K562 (cell line): ENCODE results near the gene NUB1.

Source experiments
- EZH2 ChIP-seq: IDR thresholded peaks from 2 replicates; pipeline ENCODE4 v1.6.1; 2012; ENCODE audit warnings: low read depth, mild to moderate bottlenecking, inconsistent platforms, low read length, borderline replicate concordance
- JUND ChIP-seq, 2 experiments: IDR thresholded peaks; 2 replicates in 1 of 2; 3 replicates in 1 of 2; pipeline ENCODE4 v1.6.1; 2011; ENCODE audit warnings: borderline replicate concordance in 2 of 2, low read depth in 2 of 2, low read length in 2 of 2, improper control_type of control experiment in 1 of 2, missing biosample characterization in 1 of 2, missing genetic modification characterization in 1 of 2, missing genetic modification reagents in 1 of 2
- KHSRP ChIP-seq: fragments of 450-650 bp; IDR thresholded peaks from 2 replicates; pipeline ENCODE4 v1.6.1; 2017
- LEF1 ChIP-seq: fragments of 450-650 bp; IDR thresholded peaks from 2 replicates; pipeline ENCODE4 v1.6.1; 2016; ENCODE audit warnings: mild to moderate bottlenecking
- MEF2D ChIP-seq: conservative IDR thresholded peaks from 2 replicates; pipeline ENCODE4 v1.6.1; 2016; ENCODE audit warnings: low read depth, missing genetic modification characterization, missing compliant biosample characterization
- MYC ChIP-seq, 2 experiments: fragments of 250-450 bp in 1 of 2; sonication (Bioruptor Pico) in 1 of 2; IDR thresholded peaks; 2 replicates each; pipeline versions ENCODE4 v1.5.1 to v1.6.1; 2012 to 2021; ENCODE audit warnings: low read depth in 2 of 2, borderline replicate concordance in 1 of 2, improper control_type of control experiment in 1 of 2, low read length in 1 of 2, mild to moderate bottlenecking in 1 of 2, moderate library complexity in 1 of 2
- NFE2 ChIP-seq: IDR thresholded peaks from 2 replicates; pipeline ENCODE4 v1.6.1; 2014; ENCODE audit warnings: antibody characterized with exemption, low read depth
- NFIC ChIP-seq: fragments of 450-650 bp; IDR thresholded peaks from 2 replicates; pipeline ENCODE4 v1.6.1; 2017; ENCODE audit warnings: mild to moderate bottlenecking, inconsistent platforms
- ZFP30 ChIP-seq: fragments of 250-450 bp; sonication (Bioruptor Pico); IDR thresholded peaks from 2 replicates; pipeline ENCODE4 v1.8.0; 2022; ENCODE audit warnings: moderate library complexity, mild to moderate bottlenecking, inconsistent platforms, borderline replicate concordance
- ZNF3 ChIP-seq: fragments of 250-450 bp; sonication (Bioruptor Pico); IDR thresholded peaks from 2 replicates; pipeline ENCODE4 v1.5.0; 2021; ENCODE audit warnings: mild to moderate bottlenecking, moderate library complexity
- TF ChIP-seq, protein P1 (sequence below): fragments of 200-800 bp; sonication (Bioruptor generic); IDR thresholded peaks from 2 replicates; pipeline ENCODE4 v1.6.1; 2017; ENCODE audit warnings: missing genetic modification characterization, missing compliant biosample characterization
- TF ChIP-seq, protein P2 (sequence below), 3 experiments: IDR thresholded peaks in 2 of 3; conservative IDR thresholded peaks in 1 of 3; 2 replicates each; pipeline ENCODE4 v1.5.1; 2011 to 2012; ENCODE audit warnings: low read length in 3 of 3, mild to moderate bottlenecking in 3 of 3, control low read depth in 2 of 3, improper control_type of control experiment in 1 of 3, inconsistent platforms in 1 of 3, low read depth in 1 of 3, mixed read lengths in 1 of 3, moderate library complexity in 1 of 3; ENCODE audit not compliant: insufficient read depth in 2 of 3
- TF ChIP-seq, protein P3 (sequence below): fragments of 200-800 bp; sonication (Bioruptor generic); IDR thresholded peaks from 2 replicates; pipeline ENCODE4 v1.6.1; 2016; ENCODE audit warnings: missing genetic modification characterization, missing compliant biosample characterization
- TF ChIP-seq, protein P4 (sequence below): sonication (generic); formaldehyde crosslinking; IDR thresholded peaks from 2 replicates; pipeline ENCODE4 v1.8.1; 2022; ENCODE audit warnings: missing genetic modification reagents

DNA sequence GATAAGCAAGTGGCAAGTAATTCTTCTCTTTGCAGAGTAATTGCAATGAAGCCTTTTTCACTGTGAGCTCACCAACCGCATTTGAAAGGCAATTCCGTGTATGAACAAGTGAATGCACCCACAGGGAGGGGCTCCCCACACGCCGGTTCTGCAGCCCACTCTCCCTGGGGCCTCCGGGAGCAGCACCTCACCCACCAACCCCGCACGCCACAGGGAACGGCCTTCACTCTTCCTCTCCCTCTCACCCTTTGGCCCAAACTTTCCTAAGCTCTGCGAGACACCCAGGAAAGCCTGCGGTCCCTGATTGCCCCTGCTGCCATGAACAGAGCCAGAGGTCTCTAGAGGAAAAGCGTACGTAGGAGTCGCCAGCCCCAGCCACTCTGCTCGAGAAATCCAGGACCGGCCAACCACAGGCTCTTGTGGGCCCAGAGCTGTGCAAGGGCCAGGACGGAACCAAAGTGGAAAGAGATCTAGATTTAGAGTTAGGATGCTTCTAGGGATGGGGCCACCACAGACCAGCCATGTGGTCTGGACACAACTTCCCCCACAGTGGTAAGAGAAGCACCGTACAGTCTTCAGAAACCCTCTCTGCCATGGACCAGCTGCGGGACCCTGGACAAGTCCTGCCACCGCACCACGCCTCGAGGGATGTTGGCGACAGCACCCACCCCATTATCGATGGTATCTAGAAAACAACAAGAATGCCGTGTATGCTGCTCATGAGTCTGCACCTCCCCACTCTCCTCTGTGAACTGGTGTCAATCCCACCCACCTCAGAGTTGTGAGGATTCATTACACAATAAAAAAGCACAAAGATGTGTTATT is 64.7 kb downstream of the NUB1 start:
- TF ChIP-seq JUND (IDR thresholded peaks at IDR 0.05; ENCODE audit: borderline replicate concordance, low read depth, low read length), result no peak
- no peak for TF ChIP-seq JUND (tag; IDR thresholded peaks at IDR 0.05; ENCODE audit: borderline replicate concordance, low read depth, low read length)
- no peak for TF ChIP-seq MEF2D (tag)
- TF ChIP-seq, protein P1, sequence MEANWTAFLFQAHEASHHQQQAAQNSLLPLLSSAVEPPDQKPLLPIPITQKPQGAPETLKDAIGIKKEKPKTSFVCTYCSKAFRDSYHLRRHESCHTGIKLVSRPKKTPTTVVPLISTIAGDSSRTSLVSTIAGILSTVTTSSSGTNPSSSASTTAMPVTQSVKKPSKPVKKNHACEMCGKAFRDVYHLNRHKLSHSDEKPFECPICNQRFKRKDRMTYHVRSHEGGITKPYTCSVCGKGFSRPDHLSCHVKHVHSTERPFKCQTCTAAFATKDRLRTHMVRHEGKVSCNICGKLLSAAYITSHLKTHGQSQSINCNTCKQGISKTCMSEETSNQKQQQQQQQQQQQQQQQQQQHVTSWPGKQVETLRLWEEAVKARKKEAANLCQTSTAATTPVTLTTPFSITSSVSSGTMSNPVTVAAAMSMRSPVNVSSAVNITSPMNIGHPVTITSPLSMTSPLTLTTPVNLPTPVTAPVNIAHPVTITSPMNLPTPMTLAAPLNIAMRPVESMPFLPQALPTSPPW, result no peak
- TF ChIP-seq ZFP30 (CRISPR knock-in tag), result no peak
- no peak for TF ChIP-seq KHSRP
- TF ChIP-seq, protein P2, sequence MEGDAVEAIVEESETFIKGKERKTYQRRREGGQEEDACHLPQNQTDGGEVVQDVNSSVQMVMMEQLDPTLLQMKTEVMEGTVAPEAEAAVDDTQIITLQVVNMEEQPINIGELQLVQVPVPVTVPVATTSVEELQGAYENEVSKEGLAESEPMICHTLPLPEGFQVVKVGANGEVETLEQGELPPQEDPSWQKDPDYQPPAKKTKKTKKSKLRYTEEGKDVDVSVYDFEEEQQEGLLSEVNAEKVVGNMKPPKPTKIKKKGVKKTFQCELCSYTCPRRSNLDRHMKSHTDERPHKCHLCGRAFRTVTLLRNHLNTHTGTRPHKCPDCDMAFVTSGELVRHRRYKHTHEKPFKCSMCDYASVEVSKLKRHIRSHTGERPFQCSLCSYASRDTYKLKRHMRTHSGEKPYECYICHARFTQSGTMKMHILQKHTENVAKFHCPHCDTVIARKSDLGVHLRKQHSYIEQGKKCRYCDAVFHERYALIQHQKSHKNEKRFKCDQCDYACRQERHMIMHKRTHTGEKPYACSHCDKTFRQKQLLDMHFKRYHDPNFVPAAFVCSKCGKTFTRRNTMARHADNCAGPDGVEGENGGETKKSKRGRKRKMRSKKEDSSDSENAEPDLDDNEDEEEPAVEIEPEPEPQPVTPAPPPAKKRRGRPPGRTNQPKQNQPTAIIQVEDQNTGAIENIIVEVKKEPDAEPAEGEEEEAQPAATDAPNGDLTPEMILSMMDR (IDR thresholded peaks at IDR 0.05 in 2 of 3, conservative IDR thresholded peaks at IDR 0.05 in 1 of 3; ENCODE audit: insufficient read depth in 2 of 3, low read depth in 1 of 3, low read length in 3 of 3), result no peak
- no peak for TF ChIP-seq ZNF3 (CRISPR knock-in tag)
- no peak for TF ChIP-seq NFIC
- TF ChIP-seq, protein P3, sequence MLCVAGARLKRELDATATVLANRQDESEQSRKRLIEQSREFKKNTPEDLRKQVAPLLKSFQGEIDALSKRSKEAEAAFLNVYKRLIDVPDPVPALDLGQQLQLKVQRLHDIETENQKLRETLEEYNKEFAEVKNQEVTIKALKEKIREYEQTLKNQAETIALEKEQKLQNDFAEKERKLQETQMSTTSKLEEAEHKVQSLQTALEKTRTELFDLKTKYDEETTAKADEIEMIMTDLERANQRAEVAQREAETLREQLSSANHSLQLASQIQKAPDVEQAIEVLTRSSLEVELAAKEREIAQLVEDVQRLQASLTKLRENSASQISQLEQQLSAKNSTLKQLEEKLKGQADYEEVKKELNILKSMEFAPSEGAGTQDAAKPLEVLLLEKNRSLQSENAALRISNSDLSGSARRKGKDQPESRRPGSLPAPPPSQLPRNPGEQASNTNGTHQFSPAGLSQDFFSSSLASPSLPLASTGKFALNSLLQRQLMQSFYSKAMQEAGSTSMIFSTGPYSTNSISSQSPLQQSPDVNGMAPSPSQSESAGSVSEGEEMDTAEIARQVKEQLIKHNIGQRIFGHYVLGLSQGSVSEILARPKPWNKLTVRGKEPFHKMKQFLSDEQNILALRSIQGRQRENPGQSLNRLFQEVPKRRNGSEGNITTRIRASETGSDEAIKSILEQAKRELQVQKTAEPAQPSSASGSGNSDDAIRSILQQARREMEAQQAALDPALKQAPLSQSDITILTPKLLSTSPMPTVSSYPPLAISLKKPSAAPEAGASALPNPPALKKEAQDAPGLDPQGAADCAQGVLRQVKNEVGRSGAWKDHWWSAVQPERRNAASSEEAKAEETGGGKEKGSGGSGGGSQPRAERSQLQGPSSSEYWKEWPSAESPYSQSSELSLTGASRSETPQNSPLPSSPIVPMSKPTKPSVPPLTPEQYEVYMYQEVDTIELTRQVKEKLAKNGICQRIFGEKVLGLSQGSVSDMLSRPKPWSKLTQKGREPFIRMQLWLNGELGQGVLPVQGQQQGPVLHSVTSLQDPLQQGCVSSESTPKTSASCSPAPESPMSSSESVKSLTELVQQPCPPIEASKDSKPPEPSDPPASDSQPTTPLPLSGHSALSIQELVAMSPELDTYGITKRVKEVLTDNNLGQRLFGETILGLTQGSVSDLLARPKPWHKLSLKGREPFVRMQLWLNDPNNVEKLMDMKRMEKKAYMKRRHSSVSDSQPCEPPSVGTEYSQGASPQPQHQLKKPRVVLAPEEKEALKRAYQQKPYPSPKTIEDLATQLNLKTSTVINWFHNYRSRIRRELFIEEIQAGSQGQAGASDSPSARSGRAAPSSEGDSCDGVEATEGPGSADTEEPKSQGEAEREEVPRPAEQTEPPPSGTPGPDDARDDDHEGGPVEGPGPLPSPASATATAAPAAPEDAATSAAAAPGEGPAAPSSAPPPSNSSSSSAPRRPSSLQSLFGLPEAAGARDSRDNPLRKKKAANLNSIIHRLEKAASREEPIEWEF (CRISPR knock-in tag), result no peak
- TF ChIP-seq, protein P4, sequence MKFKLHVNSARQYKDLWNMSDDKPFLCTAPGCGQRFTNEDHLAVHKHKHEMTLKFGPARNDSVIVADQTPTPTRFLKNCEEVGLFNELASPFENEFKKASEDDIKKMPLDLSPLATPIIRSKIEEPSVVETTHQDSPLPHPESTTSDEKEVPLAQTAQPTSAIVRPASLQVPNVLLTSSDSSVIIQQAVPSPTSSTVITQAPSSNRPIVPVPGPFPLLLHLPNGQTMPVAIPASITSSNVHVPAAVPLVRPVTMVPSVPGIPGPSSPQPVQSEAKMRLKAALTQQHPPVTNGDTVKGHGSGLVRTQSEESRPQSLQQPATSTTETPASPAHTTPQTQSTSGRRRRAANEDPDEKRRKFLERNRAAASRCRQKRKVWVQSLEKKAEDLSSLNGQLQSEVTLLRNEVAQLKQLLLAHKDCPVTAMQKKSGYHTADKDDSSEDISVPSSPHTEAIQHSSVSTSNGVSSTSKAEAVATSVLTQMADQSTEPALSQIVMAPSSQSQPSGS, result no peak
- TF ChIP-seq EZH2, result no peak
- TF ChIP-seq NFE2, result no peak
- no peak for TF ChIP-seq MYC (IDR thresholded peaks at IDR 0.05; ENCODE audit: low read depth, low read length)
- no peak for TF ChIP-seq MYC (CRISPR knock-in tag; IDR thresholded peaks at IDR 0.05; ENCODE audit: borderline replicate concordance, low read depth)
- no peak for TF ChIP-seq LEF1
